Inferior parietal cortex (tissue), 1 donor: Measurements from ENCODE around the gene WDR77.

Experiments
- DNase-seq: peaks from one replicate; pipeline ENCODE4 v3.0.0-alpha.2; 2016; ENCODE audit errors: extremely low spot score

WDR77 gene

DNA sequence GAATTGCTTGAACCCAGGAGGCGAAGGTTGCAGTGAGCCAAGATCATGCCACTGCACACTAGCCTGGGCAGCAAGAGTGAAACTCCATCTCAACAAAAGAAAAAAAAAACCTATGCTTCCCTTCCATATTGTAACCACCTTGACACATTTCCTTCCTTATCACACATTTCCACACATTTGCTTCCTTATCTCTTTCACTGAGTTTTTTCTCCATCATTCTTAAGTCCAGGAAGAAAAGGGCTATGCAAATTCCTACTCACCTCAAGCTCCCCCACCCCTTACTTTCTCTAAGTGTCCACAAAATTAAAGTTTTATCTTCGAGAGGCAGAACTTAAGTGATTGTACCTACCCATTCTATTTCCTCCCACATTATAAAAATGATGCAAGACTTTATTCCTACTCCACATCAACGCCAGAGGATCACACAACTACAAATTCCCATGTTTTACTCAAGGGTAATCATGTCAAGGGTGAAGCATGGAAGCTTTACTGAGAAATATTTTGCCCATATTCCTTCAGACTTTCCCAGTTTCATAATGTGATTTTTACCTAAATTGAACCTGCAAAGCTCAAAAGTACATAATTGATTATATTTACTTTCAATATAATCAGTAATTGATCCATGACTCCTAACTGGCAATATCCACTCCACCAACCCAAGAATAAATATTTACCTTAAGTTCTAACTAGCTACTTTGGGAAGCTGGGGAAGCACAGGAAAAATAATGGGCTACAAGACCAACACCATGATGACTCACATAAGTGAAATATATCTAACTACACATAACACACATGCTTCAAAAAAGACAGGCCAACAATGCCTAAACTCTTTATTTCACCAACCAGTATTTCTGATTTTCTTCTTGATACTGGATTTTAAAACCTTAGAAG, 9.3 kb downstream of the WDR77 start:
- no peak for DNase-seq

DNA sequence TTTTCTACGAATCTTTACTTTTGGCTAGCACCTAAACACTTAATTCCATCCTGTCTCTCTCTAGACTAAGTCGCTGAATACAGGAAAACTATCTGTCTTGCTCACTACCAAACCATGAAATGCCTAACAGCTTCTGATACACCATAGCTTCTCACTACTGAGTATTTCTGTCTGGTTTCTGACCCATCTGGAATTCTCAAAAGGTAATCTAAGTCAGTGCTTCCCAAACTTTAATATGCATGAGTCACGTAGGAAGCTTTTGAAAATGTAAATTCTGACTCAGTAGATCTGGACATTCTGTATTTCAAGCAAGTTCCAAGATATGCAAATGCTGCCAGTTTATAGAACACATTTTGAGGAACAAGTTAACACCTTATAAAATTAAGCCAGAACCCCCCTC, 12.3 kb downstream of the WDR77 start:
- peak; percentile 15 for DNase-seq

GRCh38 chr1:111424281-111424680, 24.8 kb downstream of the WDR77 start:
- DNase-seq, result no peak

DNA sequence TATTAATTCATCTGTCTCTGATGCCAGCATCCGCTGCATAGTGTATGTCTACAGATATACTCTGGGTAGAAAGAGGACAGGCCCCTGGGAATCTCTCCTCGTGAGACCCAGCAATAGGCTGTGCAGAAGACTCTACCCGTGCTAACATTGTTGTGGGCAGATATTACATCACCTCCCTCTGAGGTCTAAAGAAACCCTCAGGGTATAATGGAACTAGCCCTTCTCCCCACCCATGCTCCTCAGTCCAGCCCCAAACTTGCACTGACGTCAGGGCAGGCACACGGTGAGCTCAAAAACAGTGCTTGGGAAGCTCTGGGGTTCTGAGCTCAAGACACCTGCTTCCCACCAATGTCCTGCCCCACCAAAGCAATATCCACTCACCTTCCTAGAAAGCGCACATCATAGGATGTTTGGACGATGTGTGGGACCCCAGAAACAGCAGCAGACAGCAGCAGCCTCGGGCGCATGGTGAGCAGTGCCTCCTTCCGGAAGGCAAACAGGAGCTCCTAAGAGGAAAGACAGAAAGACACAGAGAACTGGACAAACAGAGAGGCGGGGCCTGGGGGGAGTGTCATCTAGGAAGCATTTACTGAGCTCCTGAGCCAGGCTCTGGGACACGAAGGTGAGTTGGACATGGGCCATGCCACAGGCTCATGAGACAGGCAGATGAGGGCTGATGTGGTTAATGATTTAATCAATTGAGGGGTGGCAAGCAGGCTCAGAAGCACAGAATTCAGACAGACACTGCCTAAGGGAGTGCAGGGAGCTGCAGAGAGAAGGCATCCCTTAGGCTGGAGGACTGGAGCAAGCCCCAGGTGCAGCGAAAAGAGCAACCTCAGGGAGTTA, 26.3 kb downstream of the WDR77 start:
- DNase-seq, result no peak

- no peak for DNase-seq
Observed at GRCh38 chr1:111420377-111420776, 28.7 kb downstream of the WDR77 start.

GRCh38 chr1:111419037-111419436, 30.0 kb downstream of the WDR77 start:
- DNase-seq, result no peak

DNA sequence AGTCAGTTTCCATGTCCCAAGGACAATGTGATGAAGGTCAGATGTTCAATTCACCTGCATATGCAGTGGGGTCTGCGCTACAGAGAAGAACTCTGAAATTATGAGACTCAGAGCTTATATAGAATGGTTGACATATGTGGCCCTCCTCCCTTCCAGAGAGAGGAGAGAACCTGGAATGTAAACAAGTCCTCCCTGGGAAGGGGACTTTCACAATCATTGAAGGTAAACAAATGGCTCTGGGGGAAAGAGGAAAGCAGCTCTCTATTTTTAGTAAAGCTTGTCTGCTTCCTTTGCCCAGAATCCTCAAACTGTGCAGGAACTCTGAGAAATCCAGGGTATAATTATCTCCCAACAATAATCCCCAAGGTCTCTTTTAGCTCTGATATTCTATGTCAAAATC, 31.3 kb downstream of the WDR77 start:
- DNase-seq, result no peak

DNA sequence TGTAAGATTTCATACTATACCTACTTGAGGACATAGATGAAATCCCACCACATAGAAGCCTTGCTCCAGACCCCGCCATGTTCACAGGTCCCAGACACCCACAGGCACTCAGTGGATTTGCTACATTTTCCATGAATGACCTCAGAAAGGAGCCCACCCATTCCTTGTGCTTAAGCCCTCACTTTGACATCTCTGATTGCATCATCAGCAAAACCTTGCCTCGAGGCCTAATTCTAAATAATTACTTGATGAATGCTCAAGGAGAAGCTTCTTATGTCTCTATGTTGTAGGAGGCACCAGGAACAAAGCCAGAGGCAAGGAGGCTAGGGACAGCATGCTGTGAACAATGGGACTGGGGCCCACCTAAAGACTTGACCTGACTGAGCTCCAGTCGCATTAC, 33.6 kb downstream of the WDR77 start:
- no peak for DNase-seq

DNA sequence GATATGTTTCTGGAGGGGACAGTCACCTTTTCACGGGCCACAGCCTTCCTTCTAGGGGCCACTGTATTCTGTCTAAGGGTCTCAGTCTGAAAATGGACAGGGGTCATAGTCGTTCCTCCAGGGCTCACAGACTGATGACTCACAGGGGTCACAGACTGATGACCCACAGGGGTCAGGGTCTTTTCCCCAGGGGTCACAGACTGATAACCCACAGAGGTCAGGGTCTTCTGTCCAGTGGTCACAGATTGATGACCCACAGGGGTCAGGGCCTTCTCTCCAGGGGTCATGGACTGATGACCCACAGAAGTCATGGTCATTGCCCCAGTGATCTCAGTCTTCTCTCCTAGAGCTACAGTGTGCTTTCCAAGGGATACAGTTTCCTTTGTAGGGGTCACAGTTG, 34.3 kb downstream of the WDR77 start:
- no peak for DNase-seq

DNA sequence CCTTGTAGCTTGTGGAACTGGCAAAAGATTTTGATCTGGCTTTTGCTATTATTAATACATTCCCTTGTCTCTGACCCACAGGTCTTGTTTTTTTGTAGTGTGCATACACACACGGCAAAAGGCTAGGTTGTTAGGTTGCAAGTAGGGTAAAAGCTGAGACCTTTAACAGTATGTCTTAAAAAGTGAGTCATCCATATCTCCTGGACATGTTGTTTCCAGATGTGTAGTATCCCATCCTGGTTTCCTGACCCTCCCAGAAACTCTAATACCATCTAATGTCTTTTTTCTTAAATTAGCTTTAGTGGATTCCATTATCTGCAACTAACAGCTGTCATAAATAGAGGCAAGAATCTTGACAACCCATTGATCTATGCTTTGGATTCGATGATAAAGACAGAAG, 36.2 kb downstream of the WDR77 start:
- DNase-seq, result no peak

DNA sequence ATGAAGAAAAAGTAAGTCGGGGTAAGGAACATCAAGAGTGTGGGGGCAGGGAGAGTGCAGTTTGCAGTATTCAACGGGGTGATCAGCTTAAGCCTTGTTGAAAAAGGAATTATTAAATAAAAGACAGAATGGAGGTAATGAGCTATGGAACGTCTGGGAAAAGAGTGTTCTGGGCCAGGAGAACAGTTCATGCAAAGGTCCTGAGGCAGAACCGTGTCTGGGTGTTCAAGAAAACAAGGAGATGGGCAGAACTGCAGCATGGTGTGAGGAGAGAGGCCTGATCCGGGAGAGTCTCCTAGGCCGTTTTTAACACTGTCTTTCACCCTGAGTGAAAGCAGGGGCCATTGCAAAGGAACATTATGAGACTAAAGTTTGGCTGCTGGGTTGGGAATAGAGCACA, 41.8 kb downstream of the WDR77 start:
- DNase-seq, result no peak

- no peak for DNase-seq
Observed at GRCh38 chr1:111406321-111406768, 42.7 kb downstream of the WDR77 start.

- no peak for DNase-seq
Observed at GRCh38 chr1:111404588-111404987, 44.5 kb downstream of the WDR77 start.

DNA sequence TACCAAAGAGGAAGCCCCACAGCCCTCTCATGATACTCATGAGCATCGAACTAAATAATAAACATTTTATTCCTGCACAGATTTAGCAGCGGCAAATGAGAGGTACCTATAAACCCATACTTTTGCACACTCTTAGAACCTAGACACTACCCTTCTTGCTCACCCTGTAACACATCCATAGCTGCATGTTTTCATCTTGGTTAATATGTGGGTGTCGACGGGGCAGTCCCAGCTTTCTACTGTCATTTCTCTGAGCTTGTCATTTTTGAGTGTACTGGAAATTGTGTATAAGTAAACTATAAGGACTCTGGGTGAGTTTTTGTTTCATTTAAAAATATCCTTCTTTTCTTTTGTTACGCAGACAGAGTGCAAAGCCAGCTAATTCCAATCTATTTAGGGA, 47.0 kb downstream of the WDR77 start:
- DNase-seq, result no peak

DNA sequence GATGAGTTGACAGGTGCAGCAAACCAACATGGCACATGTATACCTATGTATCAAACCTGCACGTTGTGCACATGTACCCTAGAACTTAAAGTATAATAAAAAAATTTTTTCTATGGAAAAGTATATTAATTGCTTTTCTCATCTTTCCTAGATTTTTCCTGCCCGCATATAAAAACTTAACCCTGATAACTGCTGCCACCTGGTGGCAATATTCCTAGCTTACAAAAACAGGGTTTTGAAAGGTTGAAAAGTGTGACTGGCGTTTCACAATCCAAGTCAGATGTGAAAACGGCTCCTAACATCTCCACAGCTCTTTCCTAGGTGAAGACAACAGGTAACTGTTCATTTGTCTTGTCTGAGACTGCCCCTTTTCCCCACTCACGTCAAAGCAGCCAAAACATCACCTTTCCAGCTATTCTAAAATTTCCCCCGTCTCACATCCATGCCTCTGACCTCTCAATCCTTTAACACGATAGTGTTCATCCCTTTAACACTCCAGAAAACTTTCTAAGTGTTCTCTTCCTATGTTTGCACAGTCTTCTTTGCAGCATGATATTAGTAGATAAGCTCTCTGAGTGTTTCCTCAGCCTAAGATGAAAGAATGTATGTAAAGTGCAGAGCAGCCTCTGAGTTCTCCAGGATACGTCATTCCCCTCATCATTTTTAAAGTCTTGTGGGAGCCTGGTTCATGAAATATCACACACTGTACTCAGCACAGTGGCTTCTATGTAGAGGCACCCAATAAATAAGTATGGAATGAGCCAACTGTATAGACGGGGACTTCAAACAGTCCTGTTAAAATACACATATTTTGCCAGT, 49.1 kb downstream of the WDR77 start:
- peak; percentile 89 for DNase-seq

- no peak for DNase-seq
Observed at GRCh38 chr1:111392460-111392945, 56.6 kb downstream of the WDR77 start.

- DNase-seq, result no peak
Observed at GRCh38 chr1:111392042-111392441, 57.0 kb downstream of the WDR77 start.
